GM12878 (cell line): ENCODE data around the gene PTGDR2. TPM values are rescaled to one million over a fixed set of nuclear protein-coding genes. Genes with fewer than 3 reads are reported as not detected.

Experiments used
- ATAC-seq: fragments of 200-7000 bp; cut with Tn5 transposase; 3 replicates; pipeline ENCODE4 v1.9.1; 2020; ENCODE audit warnings: mild to moderate bottlenecking, moderate library complexity
- BruUV-seq: library from RNA; stranded (reverse); fragments of 400-500 nt; replicated peaks from 2 replicates; lab custom pipeline; 2021; lab: Mats Ljungman, UMichigan
- CTCF ChIA-PET: fragments of 300-600 bp; sonication (Branson Sonifier 250); formaldehyde crosslinking; extraction: SDS; loops from one replicate; lab custom pipeline; 2021; ENCODE audit warnings: inconsistent platforms; lab: Yijun Ruan, JAX
- POLR2A ChIA-PET: fragments of 350-600 bp; formaldehyde crosslinking; extraction: SDS; loops from one replicate; lab custom pipeline; 2021; ENCODE audit warnings: inconsistent platforms; lab: Charles Lee
- RAD21 ChIA-PET: fragments of 300-600 bp; sonication (Branson Sonifier 250); formaldehyde crosslinking; loops from one replicate; lab custom pipeline; 2023; ENCODE audit warnings: antibody characterized with exemption; ENCODE audit not compliant: unreplicated experiment; lab: Charles Lee
- SMC1A ChIA-PET: fragments of 300-600 bp; sonication (Branson Sonifier 250); formaldehyde crosslinking; loops from one replicate; lab custom pipeline; 2023; ENCODE audit not compliant: unreplicated experiment, uncharacterized antibody; lab: Charles Lee
- DNase-seq: peaks from one replicate; pipeline ENCODE4 v3.0.0-alpha.2; 2011; ENCODE audit warnings: low read depth, low spot score
- FAIRE-seq: peaks from 3 replicates; lab custom pipeline; 2011; peaks lifted over from hg19 to GRCh38; lab: Jason Lieb, UNC
- H2AFZ ChIP-seq: 2 replicates; pipeline ENCODE4 v1.6.0; 2011; ENCODE audit warnings: low read depth, low read length, control low read depth; ENCODE audit not compliant: control insufficient read depth
- H3K27ac ChIP-seq: 2 replicates; pipeline ENCODE4 v1.5.1; 2011; ENCODE audit warnings: control low read depth; ENCODE audit not compliant: control insufficient read depth, insufficient read depth
- H3K27me3 ChIP-seq, 2 experiments: replicated peaks in 1 of 2; 2 replicates each; pipeline versions ENCODE4 v1.6.0 to v1.6.1; 2011; ENCODE audit warnings: low read length in 1 of 2; ENCODE audit not compliant: control insufficient read depth in 2 of 2, insufficient read depth in 2 of 2
- H3K36me3 ChIP-seq, 2 experiments: 2 replicates each; pipeline ENCODE4 v1.5.1; 2011; ENCODE audit warnings: low read length in 1 of 2; ENCODE audit not compliant: control insufficient read depth in 2 of 2, insufficient read depth in 2 of 2
- H3K4me1 ChIP-seq: 2 replicates; pipeline ENCODE4 v1.6.1; 2011; ENCODE audit warnings: mild to moderate bottlenecking, low read length, moderate library complexity, mixed read lengths; ENCODE audit not compliant: control insufficient read depth, insufficient read depth
- H3K4me2 ChIP-seq: 2 replicates; pipeline ENCODE4 v1.6.0; 2011; ENCODE audit warnings: control low read depth; ENCODE audit not compliant: control insufficient read depth, insufficient read depth
- H3K4me3 ChIP-seq: fragments of 200-600 bp; sonication (generic); 2 replicates; pipeline ENCODE4 v1.5.1; 2016
- H3K79me2 ChIP-seq: 2 replicates; pipeline ENCODE4 v1.6.0; 2011; ENCODE audit warnings: low read length; ENCODE audit not compliant: control insufficient read depth, insufficient read depth
- H3K9ac ChIP-seq: 2 replicates; pipeline ENCODE4 v1.8.0; 2011; ENCODE audit warnings: low read length, control low read depth, mixed read lengths; ENCODE audit not compliant: control insufficient read depth, insufficient read depth
- H3K9me3 ChIP-seq: replicated peaks from 3 replicates; pipeline ENCODE4 v1.5.1; 2011; ENCODE audit warnings: mild to moderate bottlenecking, low read length; ENCODE audit not compliant: control insufficient read depth, insufficient read depth
- H4K20me1 ChIP-seq: 2 replicates; pipeline ENCODE4 v1.6.0; 2011; ENCODE audit not compliant: control insufficient read depth, insufficient read depth
- BCL11A ChIP-seq: IDR thresholded peaks from 2 replicates; pipeline ENCODE4 v1.6.1; 2011; ENCODE audit warnings: low read depth, low read length
- DPF2 ChIP-seq: fragments of 450-650 bp; IDR thresholded peaks from 2 replicates; pipeline ENCODE4 v1.6.1; 2017; ENCODE audit warnings: mild to moderate bottlenecking
- MYB ChIP-seq: fragments of 150-350 bp; IDR thresholded peaks from 2 replicates; pipeline ENCODE4 v1.6.1; 2014; ENCODE audit warnings: mild to moderate bottlenecking, low read depth, low read length, borderline replicate concordance
- MYC ChIP-seq: IDR thresholded peaks from 2 replicates; pipeline ENCODE4 v1.6.1; 2011; ENCODE audit warnings: mild to moderate bottlenecking, low read length, moderate library complexity, inconsistent platforms; ENCODE audit not compliant: insufficient read depth, insufficient replicate concordance, insufficient read length, severe bottlenecking
- PAX5 ChIP-seq: IDR thresholded peaks from 2 replicates; pipeline ENCODE4 v1.6.1; 2011; ENCODE audit warnings: low read depth, low read length, borderline replicate concordance
- SMAD5 ChIP-seq: IDR thresholded peaks from 2 replicates; pipeline ENCODE4 v1.6.1; 2016; ENCODE audit warnings: antibody characterized with exemption, low read depth
- SMC3 ChIP-seq: IDR thresholded peaks from 2 replicates; pipeline ENCODE4 v1.6.1; 2011; ENCODE audit warnings: low read length, improper control_type of control experiment, borderline replicate concordance
- TCF7 ChIP-seq: IDR thresholded peaks from 2 replicates; pipeline ENCODE4 v1.6.1; 2014; ENCODE audit warnings: antibody characterized with exemption, borderline replicate concordance
- USF2 ChIP-seq: IDR thresholded peaks from 2 replicates; pipeline ENCODE4 v1.6.1; 2011; ENCODE audit warnings: low read depth, low read length, improper control_type of control experiment, borderline replicate concordance
- WGBS: methylation state at CpG from one replicate; pipeline ENCODE4 v1.1.6; 2016; ENCODE audit warnings: low lambda C conversion rate; ENCODE audit not compliant: insufficient replicate concordance, insufficient coverage; ENCODE audit errors: missing lambda C conversion rate; 5-methylcytosine and 5-hydroxymethylcytosine counted together
- in situ Hi-C: fragments of 300-500 bp; cut with MboI; formaldehyde crosslinking; loops from 9 replicates; pipeline ENCODE4 v1.14.3; 2018; ENCODE audit warnings: mixed read lengths
- intact Hi-C: fragments of 100-400 bp; cut with micrococcal nuclease; formaldehyde crosslinking; loops from one replicate; pipeline ENCODE4 v1.14.2; 2022; ENCODE audit not compliant: unreplicated experiment
- polyA plus RNA-seq, 11 experiments: library from polyadenylated mRNA; depleted of rRNA in 4 of 11; unstranded in 6 of 11; stranded (reverse) in 5 of 11; fragments of >200 nt; fragmentation: Nextera tagmentation in 4 of 11; fragmentation: Illumina TruSeq in 1 of 11; extraction: Ambion mirVana in 4 of 11; extraction: Trizol in 1 of 11; gene quantifications; 1 replicate in 1 of 11; 2 replicates in 10 of 11; pipeline versions ENCODE4 v1.2.1 to v1.2.3, GENCODE V29; 2011 to 2016; ENCODE audit warnings: inconsistent platforms in 2 of 11, missing spikeins in 2 of 11, low read depth in 1 of 11
- total RNA-seq, 4 experiments: library from RNA; depleted of rRNA in 3 of 4; stranded (reverse); fragments of >200 nt in 3 of 4; fragmentation: Illumina TruSeq in 1 of 4; extraction: Trizol in 1 of 4; gene quantifications; 2 replicates each; pipeline versions ENCODE4 v1.2.1 to v1.2.3, GENCODE V29; 2013 to 2021

PTGDR2 gene
- total and polyA plus RNA-seq, 10 of the 15 experiments (the other 5 are each of a cell fraction or from before 2014, with no cell fraction given), result 0.01 to 0.28 (median 0.15) TPM; not detected in 6

GRCh38 chr11:60866911-60867870, 11.4 kb upstream of the PTGDR2 start, which contains the start of gene ZP1:
Gene ZP1, plus strand, starts transcription at chr11:60867542. Its CDS starts 20 bp downstream, at chr11:60867562.
- Histone ChIP-seq H3K36me3 (no peaks in the 10 kb centered on the region), H3K9ac (no peak within 1 kb of the TSS), H2AFZ (no peak within 1 kb of the TSS), H3K4me1 (no peaks in the 10 kb centered on the region), H4K20me1 (no peaks in the 10 kb centered on the region), H3K27me3 (no peaks in the 10 kb centered on the region), H3K4me2 (no peak within 1 kb of the TSS), H3K4me3 (no peak within 1 kb of the TSS), H3K9me3 (no peaks in the 10 kb centered on the region), H3K79me2 (no peaks in the 10 kb centered on the region), H3K27ac (no peak within 1 kb of the TSS)
- ChIA-PET CTCF (interaction anchor here (1.2 to 1.7 kb wide), 3 partner anchors 32 to 91 kb away, joined by 3 to 8 read pairs (median 7); no protein-coding TSS in a partner anchor), POLR2A (interaction anchor here (0.7 kb wide), 1 partner anchor 224 kb away, joined by 3 read pairs; no protein-coding TSS in a partner anchor), RAD21 (interaction anchor here (0.6 kb wide), 1 partner anchor 908 kb away, joined by 3 read pairs; no protein-coding TSS in a partner anchor), SMC1A (interaction anchor here (1.0 kb wide), 1 partner anchor 11 kb away, joined by 3 read pairs; no protein-coding TSS in a partner anchor)
- WGBS, result 36% methylated on average over 13 of the region's 13 CpGs
- DNase-seq, result no peak
- intact Hi-C loops (no loop called here), in situ Hi-C loops (no loop called here)
- no peak for ATAC-seq
- no peak for TF ChIP-seq USF2
- TF ChIP-seq MYC, result no peak
- TF ChIP-seq DPF2, result no peak
- TF ChIP-seq SMC3, result no peak
- no peak for TF ChIP-seq PAX5
- TF ChIP-seq BCL11A, result no peak
- TF ChIP-seq MYB, result no peak
- no peak for TF ChIP-seq TCF7
- no peak for TF ChIP-seq SMAD5
- FAIRE-seq, result no peak
- BruUV-seq, result no TSS peak
